ENCODE data around the gene MYO1E. TPM values are rescaled to one million over a fixed set of nuclear protein-coding genes. Genes with fewer than 3 reads are reported as not detected.

Gene MYO1E
- total RNA-seq, 1 donor, result 336 TPM

DNA sequence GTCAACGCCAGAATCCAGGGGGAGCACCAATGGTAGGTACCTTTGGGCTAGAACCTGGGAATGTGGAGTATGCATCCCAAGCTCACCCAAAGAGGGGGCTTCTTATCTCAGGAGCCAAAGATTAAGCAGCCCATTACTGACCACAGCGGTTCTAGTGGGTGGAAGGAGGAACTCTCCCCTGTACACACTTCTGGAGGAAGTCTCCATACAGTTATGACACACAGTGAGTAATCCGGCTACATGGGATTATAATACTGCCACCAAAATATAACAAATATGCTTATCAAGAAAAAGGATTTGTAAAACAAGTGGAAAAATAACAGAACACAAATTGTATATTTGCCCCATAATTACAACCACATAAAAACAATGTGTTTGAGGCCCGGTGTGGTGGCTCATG lies 8.4 kb downstream of the MYO1E start:
- H2AFZ ChIP-seq (ENCODE audit: low read length), result no peak overlapping the region
- DNase-seq (ENCODE audit: insufficient read length, low spot score, missing footprints), result peak; percentile 62
- H4K20me1 ChIP-seq (ENCODE audit: insufficient read depth, low read length), result peaks cover 50% of the 10 kb centered on the region

DNA sequence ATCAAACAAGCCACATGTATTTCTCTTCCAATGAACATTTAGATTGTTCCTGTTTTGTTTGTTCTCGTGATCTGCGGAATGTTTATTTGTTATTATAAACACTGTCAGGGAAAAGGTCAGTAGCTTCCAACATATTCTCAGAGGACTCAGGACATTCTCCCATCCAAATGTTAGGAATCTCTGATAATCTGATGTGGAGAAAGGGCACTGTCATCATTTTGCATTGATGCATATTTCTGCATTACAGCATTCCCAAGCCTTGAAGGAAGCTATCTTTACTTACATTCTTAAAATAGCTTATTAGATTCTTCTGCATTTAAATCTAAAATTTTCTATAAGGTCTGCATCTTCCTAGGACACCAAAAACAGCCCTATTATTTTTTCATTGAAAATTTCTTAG lies 10.3 kb downstream of the MYO1E start:
- Histone ChIP-seq H3K36me3 (ENCODE audit: insufficient read depth, low read length) (no peaks in the 10 kb centered on the region), H4K20me1 (ENCODE audit: insufficient read depth, low read length) (peaks cover 55% of the 10 kb centered on the region), H3K27ac (ENCODE audit: low read depth, low read length) (no peak overlapping the region), H3K79me2 (ENCODE audit: insufficient read depth, low read length) (peaks cover 85% of the 10 kb centered on the region), H3K9me3 (ENCODE audit: low read depth, low read length) (no peaks in the 10 kb centered on the region), H3K4me2 (ENCODE audit: insufficient read depth, low read length) (no peak overlapping the region), H3K4me1 (ENCODE audit: insufficient read depth, low read length) (peaks cover 15% of the 10 kb centered on the region), H3K27me3 (ENCODE audit: insufficient read depth, low read length) (no peaks in the 10 kb centered on the region), H2AFZ (ENCODE audit: low read length) (no peak overlapping the region), H3K4me3 (ENCODE audit: insufficient read depth, low read length) (no peak overlapping the region)
- no peak for DNase-seq (ENCODE audit: insufficient read length, low spot score, missing footprints)
- TF ChIP-seq, protein P1, sequence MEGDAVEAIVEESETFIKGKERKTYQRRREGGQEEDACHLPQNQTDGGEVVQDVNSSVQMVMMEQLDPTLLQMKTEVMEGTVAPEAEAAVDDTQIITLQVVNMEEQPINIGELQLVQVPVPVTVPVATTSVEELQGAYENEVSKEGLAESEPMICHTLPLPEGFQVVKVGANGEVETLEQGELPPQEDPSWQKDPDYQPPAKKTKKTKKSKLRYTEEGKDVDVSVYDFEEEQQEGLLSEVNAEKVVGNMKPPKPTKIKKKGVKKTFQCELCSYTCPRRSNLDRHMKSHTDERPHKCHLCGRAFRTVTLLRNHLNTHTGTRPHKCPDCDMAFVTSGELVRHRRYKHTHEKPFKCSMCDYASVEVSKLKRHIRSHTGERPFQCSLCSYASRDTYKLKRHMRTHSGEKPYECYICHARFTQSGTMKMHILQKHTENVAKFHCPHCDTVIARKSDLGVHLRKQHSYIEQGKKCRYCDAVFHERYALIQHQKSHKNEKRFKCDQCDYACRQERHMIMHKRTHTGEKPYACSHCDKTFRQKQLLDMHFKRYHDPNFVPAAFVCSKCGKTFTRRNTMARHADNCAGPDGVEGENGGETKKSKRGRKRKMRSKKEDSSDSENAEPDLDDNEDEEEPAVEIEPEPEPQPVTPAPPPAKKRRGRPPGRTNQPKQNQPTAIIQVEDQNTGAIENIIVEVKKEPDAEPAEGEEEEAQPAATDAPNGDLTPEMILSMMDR (IDR thresholded peaks at IDR 0.05; ENCODE audit: extremely low read depth, low read depth, low read length), result no peak

More for the DNA sequence above, 8.4 kb downstream of the MYO1E start:
- Histone ChIP-seq H3K27me3 (ENCODE audit: insufficient read depth, low read length) (no peaks in the 10 kb centered on the region), H3K79me2 (ENCODE audit: insufficient read depth, low read length) (peaks cover 88% of the 10 kb centered on the region), H3K4me2 (ENCODE audit: insufficient read depth, low read length) (no peak overlapping the region), H3K27ac (ENCODE audit: low read depth, low read length) (no peak overlapping the region), H3K4me3 (ENCODE audit: insufficient read depth, low read length) (no peak overlapping the region), H3K4me1 (ENCODE audit: insufficient read depth, low read length) (peaks cover 18% of the 10 kb centered on the region), H3K9me3 (ENCODE audit: low read depth, low read length) (no peaks in the 10 kb centered on the region), H3K36me3 (ENCODE audit: insufficient read depth, low read length) (no peaks in the 10 kb centered on the region)
- TF ChIP-seq, protein P1 (IDR thresholded peaks at IDR 0.05; ENCODE audit: extremely low read depth, low read depth, low read length), result no peak

GRCh38 chr15:59360896-59361295 lies 11.8 kb downstream of the MYO1E start:
- H3K79me2 ChIP-seq (ENCODE audit: insufficient read depth, low read length), result peaks cover 84% of the 10 kb centered on the region
- TF ChIP-seq, protein P1 (IDR thresholded peaks at IDR 0.05; ENCODE audit: extremely low read depth, low read depth, low read length), result no peak
- no peak overlapping the region for H3K4me2 ChIP-seq (ENCODE audit: insufficient read depth, low read length)
- H3K27ac ChIP-seq (ENCODE audit: low read depth, low read length), result no peak overlapping the region
- H3K27me3 ChIP-seq (ENCODE audit: insufficient read depth, low read length), result no peaks in the 10 kb centered on the region
- peak; percentile 29 for DNase-seq (ENCODE audit: insufficient read length, low spot score, missing footprints)
- no peaks in the 10 kb centered on the region for H3K36me3 ChIP-seq (ENCODE audit: insufficient read depth, low read length)
- peaks cover 7% of the 10 kb centered on the region for H3K4me1 ChIP-seq (ENCODE audit: insufficient read depth, low read length)
- H3K4me3 ChIP-seq (ENCODE audit: insufficient read depth, low read length), result no peak overlapping the region
- no peak overlapping the region for H2AFZ ChIP-seq (ENCODE audit: low read length)
- peaks cover 50% of the 10 kb centered on the region for H4K20me1 ChIP-seq (ENCODE audit: insufficient read depth, low read length)
- no peaks in the 10 kb centered on the region for H3K9me3 ChIP-seq (ENCODE audit: low read depth, low read length)

DNA sequence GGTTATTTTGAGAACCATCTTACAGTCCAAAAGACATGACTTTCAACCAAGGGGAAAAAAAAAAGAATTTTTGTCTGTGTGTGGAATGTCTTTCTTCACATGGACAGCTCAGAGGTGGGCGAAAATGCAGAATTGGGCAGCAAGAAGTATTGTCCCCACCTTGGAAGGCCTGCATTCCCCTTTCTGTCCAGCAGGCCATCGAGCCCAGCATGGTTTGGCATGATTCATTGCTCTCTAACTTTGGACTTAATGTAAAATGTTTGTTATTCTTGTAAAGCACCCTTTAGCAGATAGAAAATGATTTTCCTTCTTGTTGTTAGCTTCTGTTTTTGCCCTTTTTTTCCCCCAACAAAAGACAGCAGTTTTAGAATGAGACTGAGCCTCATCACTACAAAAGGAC lies 12.4 kb downstream of the MYO1E start:
- H3K4me1 ChIP-seq (ENCODE audit: insufficient read depth, low read length), result peaks cover 7% of the 10 kb centered on the region
- H3K27ac ChIP-seq (ENCODE audit: low read depth, low read length), result no peak overlapping the region
- H3K27me3 ChIP-seq (ENCODE audit: insufficient read depth, low read length), result no peaks in the 10 kb centered on the region
- TF ChIP-seq, protein P1 (IDR thresholded peaks at IDR 0.05; ENCODE audit: extremely low read depth, low read depth, low read length), result peak; percentile 41
- H4K20me1 ChIP-seq (ENCODE audit: insufficient read depth, low read length), result peaks cover 52% of the 10 kb centered on the region
- no peak overlapping the region for H2AFZ ChIP-seq (ENCODE audit: low read length)
- no peak overlapping the region for H3K4me3 ChIP-seq (ENCODE audit: insufficient read depth, low read length)
- H3K4me2 ChIP-seq (ENCODE audit: insufficient read depth, low read length), result no peak overlapping the region
- H3K79me2 ChIP-seq (ENCODE audit: insufficient read depth, low read length), result peaks cover 84% of the 10 kb centered on the region
- no peaks in the 10 kb centered on the region for H3K9me3 ChIP-seq (ENCODE audit: low read depth, low read length)
- no peaks in the 10 kb centered on the region for H3K36me3 ChIP-seq (ENCODE audit: insufficient read depth, low read length)
- DNase-seq (ENCODE audit: insufficient read length, low spot score, missing footprints), result peak; percentile 17

All from osteoblast (primary cell).